Coronary artery (tissue), 2 donors: ENCODE measurements around the gene KPNB1.

Source experiments
- DNase-seq: peaks from one replicate; pipeline ENCODE4 v3.0.0-alpha.2; 2017; ENCODE audit warnings: low spot score
- H3K27ac ChIP-seq, 2 donors: fragments of 200-600 bp; sonication (generic); one replicate each; pipeline ENCODE4 v1.5.1; 2016 to 2019
- H3K4me3 ChIP-seq: fragments of 200-600 bp; sonication (generic); 2 replicates; pipeline ENCODE4 v1.5.1; 2016; ENCODE audit warnings: mild to moderate bottlenecking, moderate library complexity
- TF ChIP-seq, protein P1 (sequence below): fragments of 200-600 bp; sonication (generic); IDR thresholded peaks from one replicate; pipeline ENCODE4 v1.5.1; 2019; ENCODE audit warnings: antibody characterized with exemption

Gene KPNB1

DNA sequence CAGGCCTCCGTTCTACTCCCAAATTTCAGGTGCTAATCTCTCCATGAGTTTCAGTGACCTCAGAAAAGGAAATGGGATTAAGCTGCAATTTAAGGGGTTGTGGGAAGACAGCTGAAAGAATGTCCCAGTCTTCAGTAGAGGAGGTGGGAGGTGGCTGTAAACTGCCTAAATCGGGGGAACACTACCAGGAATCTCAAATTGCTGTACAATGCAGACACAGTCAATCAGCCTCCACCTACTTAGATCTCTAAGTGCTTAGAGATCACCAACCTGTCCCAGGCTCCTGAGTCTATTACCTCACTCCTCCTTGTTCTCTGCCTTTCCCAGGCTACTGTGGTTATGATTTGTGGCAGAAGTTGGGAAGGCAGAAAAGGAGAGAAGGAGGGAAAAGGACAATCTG lies 75.0 kb downstream of the KPNB1 start:
- Histone ChIP-seq H3K27ac (no peak overlapping the region), H3K4me3 (no peak overlapping the region)
- TF ChIP-seq, protein P1, sequence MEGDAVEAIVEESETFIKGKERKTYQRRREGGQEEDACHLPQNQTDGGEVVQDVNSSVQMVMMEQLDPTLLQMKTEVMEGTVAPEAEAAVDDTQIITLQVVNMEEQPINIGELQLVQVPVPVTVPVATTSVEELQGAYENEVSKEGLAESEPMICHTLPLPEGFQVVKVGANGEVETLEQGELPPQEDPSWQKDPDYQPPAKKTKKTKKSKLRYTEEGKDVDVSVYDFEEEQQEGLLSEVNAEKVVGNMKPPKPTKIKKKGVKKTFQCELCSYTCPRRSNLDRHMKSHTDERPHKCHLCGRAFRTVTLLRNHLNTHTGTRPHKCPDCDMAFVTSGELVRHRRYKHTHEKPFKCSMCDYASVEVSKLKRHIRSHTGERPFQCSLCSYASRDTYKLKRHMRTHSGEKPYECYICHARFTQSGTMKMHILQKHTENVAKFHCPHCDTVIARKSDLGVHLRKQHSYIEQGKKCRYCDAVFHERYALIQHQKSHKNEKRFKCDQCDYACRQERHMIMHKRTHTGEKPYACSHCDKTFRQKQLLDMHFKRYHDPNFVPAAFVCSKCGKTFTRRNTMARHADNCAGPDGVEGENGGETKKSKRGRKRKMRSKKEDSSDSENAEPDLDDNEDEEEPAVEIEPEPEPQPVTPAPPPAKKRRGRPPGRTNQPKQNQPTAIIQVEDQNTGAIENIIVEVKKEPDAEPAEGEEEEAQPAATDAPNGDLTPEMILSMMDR: no peak
- DNase-seq: no peak

DNA sequence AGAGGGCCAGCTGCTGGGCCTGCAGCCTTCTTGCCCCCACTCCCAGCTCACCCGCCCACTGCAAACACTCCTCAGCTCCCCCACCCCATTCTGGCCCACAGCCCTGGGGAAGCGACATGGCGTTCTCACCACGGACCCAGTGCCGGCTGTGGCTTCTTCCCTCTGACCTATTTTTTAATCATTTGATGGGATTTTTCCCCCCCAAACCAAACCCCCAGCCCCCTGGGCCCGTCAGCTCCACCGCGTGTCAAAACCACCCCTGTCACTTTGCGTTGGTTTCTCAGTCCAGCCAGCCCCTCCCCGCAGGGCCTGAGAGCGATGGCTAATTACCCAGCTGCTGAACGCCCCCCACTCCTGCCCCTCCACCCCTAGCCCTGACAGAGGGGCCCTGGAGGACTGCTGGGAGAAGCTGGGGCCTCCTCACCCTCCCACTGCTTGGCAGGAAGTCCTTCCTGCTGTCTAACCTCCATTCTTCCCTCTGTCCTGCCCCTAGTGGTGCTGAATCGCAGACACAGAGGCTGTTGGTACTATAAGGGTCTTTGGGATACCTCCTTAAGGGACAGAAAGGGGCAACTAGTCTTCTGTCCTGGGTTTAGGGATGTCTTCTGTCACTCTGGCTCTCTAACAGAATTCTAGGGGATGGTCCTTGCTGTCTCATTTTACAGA lies 75.9 kb downstream of the KPNB1 start:
- H3K4me3 ChIP-seq: no peak overlapping the region
- TF ChIP-seq, protein P1: no peak
- no peak overlapping the region for H3K27ac ChIP-seq
- no peak for DNase-seq

- DNase-seq: no peak
- Histone ChIP-seq H3K4me3 (no peak overlapping the region), H3K27ac (no peak overlapping the region)
- TF ChIP-seq, protein P1: no peak
Observed at GRCh38 chr17:47726796-47727703, 77.3 kb downstream of the KPNB1 start.

GRCh38 chr17:47727704-47728036 lies 78.0 kb downstream of the KPNB1 start:
- TF ChIP-seq, protein P1: no peak
- Histone ChIP-seq H3K4me3 (no peak overlapping the region), H3K27ac (no peak overlapping the region)
- DNase-seq: no peak

- TF ChIP-seq, protein P1: no peak
- H3K27ac ChIP-seq: no peak overlapping the region
- H3K4me3 ChIP-seq: no peak overlapping the region
- no peak for DNase-seq
Observed at GRCh38 chr17:47728214-47728877, 78.6 kb downstream of the KPNB1 start.

DNA sequence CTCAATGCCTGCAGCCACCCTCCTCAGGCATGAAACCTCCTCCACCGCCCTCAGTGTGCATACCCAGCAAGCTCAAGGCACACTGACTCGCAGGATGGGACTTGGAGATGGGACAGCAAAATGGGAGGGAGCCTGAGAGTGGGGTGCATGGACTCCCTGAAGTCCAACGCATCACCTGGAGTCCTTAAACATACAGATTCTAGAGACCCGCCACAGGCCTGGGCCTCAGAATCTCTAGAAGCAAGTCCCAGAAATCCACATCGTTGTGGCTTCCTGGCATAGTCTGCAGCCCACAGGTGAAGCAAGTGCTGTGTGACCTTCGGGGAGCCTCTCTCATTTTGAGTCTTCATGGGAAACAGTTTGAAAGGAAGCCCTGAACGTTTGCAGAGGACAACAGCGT lies 79.8 kb downstream of the KPNB1 start:
- DNase-seq: no peak
- TF ChIP-seq, protein P1: no peak
- H3K27ac ChIP-seq: no peak overlapping the region
- H3K4me3 ChIP-seq: no peak overlapping the region
